SJCRH30 (cell line): ENCODE data around the gene DIAPH3. TPM values are rescaled to one million over a fixed set of nuclear protein-coding genes. Genes with fewer than 3 reads are reported as not detected.

Source experiments
- DNase-seq, 2 experiments: peaks; one replicate each; pipeline ENCODE4 v3.0.0-alpha.2; 2015 to 2020
- H3K27ac ChIP-seq: fragments of 250-450 bp; sonication (Bioruptor Pico); 2 replicates; pipeline ENCODE4 v1.5.1; 2020; ENCODE audit warnings: mild to moderate bottlenecking, moderate library complexity
- H3K27me3 ChIP-seq: fragments of 250-450 bp; sonication (Bioruptor Pico); 2 replicates; pipeline ENCODE4 v1.5.1; 2020; ENCODE audit warnings: mild to moderate bottlenecking, moderate library complexity
- H3K36me3 ChIP-seq: fragments of 250-450 bp; sonication (Bioruptor Pico); 2 replicates; pipeline ENCODE4 v1.5.1; 2020; ENCODE audit warnings: mild to moderate bottlenecking, moderate library complexity
- H3K4me1 ChIP-seq: fragments of 250-450 bp; sonication (Bioruptor Pico); 2 replicates; pipeline ENCODE4 v1.5.1; 2020; ENCODE audit warnings: mild to moderate bottlenecking, moderate library complexity
- H3K4me3 ChIP-seq: fragments of 250-450 bp; sonication (Bioruptor Pico); 2 replicates; pipeline ENCODE4 v1.5.1; 2020; ENCODE audit warnings: mild to moderate bottlenecking, moderate library complexity
- H3K9me3 ChIP-seq: fragments of 250-450 bp; sonication (Bioruptor Pico); replicated peaks from 2 replicates; pipeline ENCODE4 v1.5.1; 2020; ENCODE audit warnings: mild to moderate bottlenecking, moderate library complexity
- total RNA-seq: library from RNA; depleted of rRNA; stranded (reverse); fragments of >200 nt; shearing (Covaris generic); gene quantifications from 2 replicates; pipeline ENCODE4 v1.2.3, GENCODE V29; 2014

DIAPH3 gene
- total RNA-seq, 1 experiment from 2014 or later: 37.7 TPM

GRCh38 chr13:59780058-59780457 is 383.7 kb downstream of the DIAPH3 start:
- Histone ChIP-seq H3K9me3 (no peaks in the 10 kb centered on the region), H3K36me3 (no peaks in the 10 kb centered on the region), H3K4me1 (peaks cover 4% of the 10 kb centered on the region), H3K4me3 (no peak overlapping the region), H3K27ac (no peak overlapping the region), H3K27me3 (no peaks in the 10 kb centered on the region)
- DNase-seq: no peak

- Histone ChIP-seq H3K4me3 (no peak overlapping the region), H3K36me3 (peaks cover 3% of the 10 kb centered on the region; the same call in 1 of the 2 replicates), H3K27me3 (no peaks in the 10 kb centered on the region), H3K4me1 (peaks cover 22% of the 10 kb centered on the region), H3K27ac (no peak overlapping the region), H3K9me3 (no peaks in the 10 kb centered on the region)
- no peak for DNase-seq
Measured at GRCh38 chr13:59776924-59777690, 386.6 kb downstream of the DIAPH3 start.

GRCh38 chr13:59774491-59774971 is 389.2 kb downstream of the DIAPH3 start:
- Histone ChIP-seq H3K27ac (peak overlapping the region; percentile 82), H3K4me1 (peaks cover 22% of the 10 kb centered on the region), H3K4me3 (no peak overlapping the region), H3K9me3 (no peaks in the 10 kb centered on the region), H3K27me3 (no peaks in the 10 kb centered on the region), H3K36me3 (peaks cover 3% of the 10 kb centered on the region; the same call in 1 of the 2 replicates)
- peak; percentile 55 to 76 for DNase-seq

GRCh38 chr13:59771272-59771671 is 392.5 kb downstream of the DIAPH3 start:
- DNase-seq: peak in 1 of 2 experiments; percentile 38
- Histone ChIP-seq H3K4me1 (peaks cover 22% of the 10 kb centered on the region), H3K9me3 (no peaks in the 10 kb centered on the region), H3K36me3 (peaks cover 5% of the 10 kb centered on the region; the same call in 1 of the 2 replicates), H3K4me3 (no peak overlapping the region), H3K27me3 (no peaks in the 10 kb centered on the region), H3K27ac (no peak overlapping the region)

- H3K9me3 ChIP-seq: no peaks in the 10 kb centered on the region
- peaks cover 6% of the 10 kb centered on the region; the same call in 1 of the 2 replicates for H3K36me3 ChIP-seq
- H3K4me1 ChIP-seq: peaks cover 22% of the 10 kb centered on the region
- no peak overlapping the region for H3K27ac ChIP-seq
- no peak for DNase-seq
- no peak overlapping the region for H3K4me3 ChIP-seq
- no peaks in the 10 kb centered on the region for H3K27me3 ChIP-seq
Measured at GRCh38 chr13:59770451-59770850, 393.3 kb downstream of the DIAPH3 start.

GRCh38 chr13:59766236-59766635 is 397.5 kb downstream of the DIAPH3 start:
- no peaks in the 10 kb centered on the region for H3K4me1 ChIP-seq
- no peak for DNase-seq
- no peak overlapping the region for H3K27ac ChIP-seq
- peaks cover 12% of the 10 kb centered on the region for H3K36me3 ChIP-seq
- H3K27me3 ChIP-seq: no peaks in the 10 kb centered on the region
- no peak overlapping the region for H3K4me3 ChIP-seq
- H3K9me3 ChIP-seq: no peaks in the 10 kb centered on the region

- H3K4me1 ChIP-seq: peaks cover 5% of the 10 kb centered on the region; the same call in 1 of the 2 replicates
- H3K36me3 ChIP-seq: no peaks in the 10 kb centered on the region
- no peak overlapping the region for H3K4me3 ChIP-seq
- no peak for DNase-seq
- no peaks in the 10 kb centered on the region for H3K9me3 ChIP-seq
- no peak overlapping the region for H3K27ac ChIP-seq
- H3K27me3 ChIP-seq: no peaks in the 10 kb centered on the region
Measured at GRCh38 chr13:59755632-59756290, 408.0 kb downstream of the DIAPH3 start.

- Histone ChIP-seq H3K9me3 (no peaks in the 10 kb centered on the region), H3K27me3 (no peaks in the 10 kb centered on the region), H3K4me1 (peaks cover 5% of the 10 kb centered on the region; the same call in 1 of the 2 replicates), H3K27ac (no peak overlapping the region), H3K36me3 (no peaks in the 10 kb centered on the region), H3K4me3 (no peak overlapping the region)
- no peak for DNase-seq
Measured at GRCh38 chr13:59754411-59754810, 409.3 kb downstream of the DIAPH3 start.

GRCh38 chr13:59750860-59751259 is 412.9 kb downstream of the DIAPH3 start:
- Histone ChIP-seq H3K4me3 (no peak overlapping the region), H3K27ac (no peak overlapping the region), H3K4me1 (peaks cover 5% of the 10 kb centered on the region; the same call in 1 of the 2 replicates), H3K36me3 (no peaks in the 10 kb centered on the region; the same call in 1 of the 2 replicates), H3K27me3 (no peaks in the 10 kb centered on the region), H3K9me3 (no peaks in the 10 kb centered on the region)
- DNase-seq: peak; percentile 48 to 65

GRCh38 chr13:59748046-59748445 is 415.7 kb downstream of the DIAPH3 start:
- Histone ChIP-seq H3K4me3 (no peak overlapping the region), H3K27ac (no peak overlapping the region), H3K4me1 (peaks cover 5% of the 10 kb centered on the region; the same call in 1 of the 2 replicates), H3K27me3 (no peaks in the 10 kb centered on the region), H3K9me3 (no peaks in the 10 kb centered on the region), H3K36me3 (no peaks in the 10 kb centered on the region; the same call in 1 of the 2 replicates)
- DNase-seq: no peak

- no peak overlapping the region for H3K4me3 ChIP-seq
- no peak overlapping the region for H3K27ac ChIP-seq
- H3K9me3 ChIP-seq: no peaks in the 10 kb centered on the region
- H3K27me3 ChIP-seq: no peaks in the 10 kb centered on the region
- no peak for DNase-seq
- no peaks in the 10 kb centered on the region; the same call in 1 of the 2 replicates for H3K36me3 ChIP-seq
- peaks cover 5% of the 10 kb centered on the region; the same call in 1 of the 2 replicates for H3K4me1 ChIP-seq
Measured at GRCh38 chr13:59747529-59747928, 416.2 kb downstream of the DIAPH3 start.

GRCh38 chr13:59746291-59746962 is 417.3 kb downstream of the DIAPH3 start:
- no peak overlapping the region for H3K27ac ChIP-seq
- no peaks in the 10 kb centered on the region for H3K9me3 ChIP-seq
- H3K36me3 ChIP-seq: no peaks in the 10 kb centered on the region; the same call in 1 of the 2 replicates
- no peaks in the 10 kb centered on the region for H3K27me3 ChIP-seq
- H3K4me3 ChIP-seq: no peak overlapping the region
- peaks cover 5% of the 10 kb centered on the region; the same call in 1 of the 2 replicates for H3K4me1 ChIP-seq
- no peak for DNase-seq

GRCh38 chr13:59745392-59745788 is 418.3 kb downstream of the DIAPH3 start:
- H3K9me3 ChIP-seq: no peaks in the 10 kb centered on the region
- H3K4me3 ChIP-seq: no peak overlapping the region
- no peak for DNase-seq
- no peaks in the 10 kb centered on the region; the same call in 1 of the 2 replicates for H3K36me3 ChIP-seq
- H3K27me3 ChIP-seq: no peaks in the 10 kb centered on the region
- H3K27ac ChIP-seq: no peak overlapping the region
- H3K4me1 ChIP-seq: no peaks in the 10 kb centered on the region

- no peaks in the 10 kb centered on the region for H3K9me3 ChIP-seq
- no peak overlapping the region for H3K4me3 ChIP-seq
- H3K27me3 ChIP-seq: no peaks in the 10 kb centered on the region
- DNase-seq: no peak
- no peaks in the 10 kb centered on the region; the same call in 1 of the 2 replicates for H3K36me3 ChIP-seq
- no peak overlapping the region for H3K27ac ChIP-seq
- H3K4me1 ChIP-seq: no peaks in the 10 kb centered on the region
Measured at GRCh38 chr13:59744747-59745391, 418.9 kb downstream of the DIAPH3 start.
